Dendritic cell treated with granulocyte-macrophage colony-stimulating factor and Interleukin-4, amounts not matched to agents 40 ng/mL and 50 ng/mL, for 4 days (primary cell): Measurements from ENCODE around the gene MRPS16.
"Not testable (repeated sequence)": the region's sequence is repeated elsewhere in the genome, so short reads cannot be mapped to it uniquely, and the experiment has no call there.

Experiments
- H3K27ac Mint-ChIP-seq: one replicate; pipeline ENCODE4 v1.8.0; 2022; ENCODE audit warnings: mild to moderate bottlenecking, mixed read lengths
- H3K27me3 Mint-ChIP-seq: one replicate; pipeline ENCODE4 v1.8.0; 2022; ENCODE audit warnings: mild to moderate bottlenecking, mixed read lengths
- H3K36me3 Mint-ChIP-seq: one replicate; pipeline ENCODE4 v1.8.0; 2022; ENCODE audit warnings: low read depth, mixed read lengths
- H3K4me1 Mint-ChIP-seq: one replicate; pipeline ENCODE4 v1.8.0; 2022; ENCODE audit warnings: low read depth, mixed read lengths
- H3K4me3 Mint-ChIP-seq: one replicate; pipeline ENCODE4 v1.8.0; 2022; ENCODE audit warnings: mild to moderate bottlenecking, moderate library complexity, mixed read lengths
- H3K9me3 Mint-ChIP-seq: one replicate; pipeline ENCODE4 v1.8.0; 2022; ENCODE audit warnings: mixed read lengths
- intact Hi-C: fragments of 100-400 bp; cut with micrococcal nuclease; formaldehyde crosslinking; loops from one replicate; pipeline ENCODE4 v1.15.0; 2022

Gene MRPS16

GRCh38 chr10:73252445-73253224 lies at the start of gene MRPS16:
Gene MRPS16 (minus strand): TSS chr10:73252644. CDS start chr10:73252482, 162 bp downstream.
- intact Hi-C loops: loop anchor here (1.0 to 5.0 kb wide), 2 partner anchors 105 to 162 kb away; partner anchors contain the start of genes ANXA7 and CFAP70
- Mint-ChIP-seq H3K36me3 (peaks cover 42% of the 10 kb centered on the region), H3K27ac (peak within 1 kb of the TSS; percentile 97), H3K4me1 (peaks cover 25% of the 10 kb centered on the region), H3K27me3 (no peaks in the 10 kb centered on the region), H3K4me3 (peak within 1 kb of the TSS; percentile 95), H3K9me3 (no peaks in the 10 kb centered on the region)

GRCh38 chr10:73296946-73297345 lies 44.5 kb upstream of the MRPS16 start:
- intact Hi-C loops: no loop called here
- peaks cover 20% of the 10 kb centered on the region for H3K4me1 Mint-ChIP-seq
- no peak overlapping the region for H3K27ac Mint-ChIP-seq
- H3K9me3 Mint-ChIP-seq: no peaks in the 10 kb centered on the region
- no peak overlapping the region for H3K4me3 Mint-ChIP-seq
- H3K36me3 Mint-ChIP-seq: no peaks in the 10 kb centered on the region
- peaks cover 12% of the 10 kb centered on the region for H3K27me3 Mint-ChIP-seq

GRCh38 chr10:73293461-73293860 lies 41.0 kb upstream of the MRPS16 start:
- H3K27ac Mint-ChIP-seq: no peak overlapping the region
- H3K4me3 Mint-ChIP-seq: no peak overlapping the region
- peaks cover 37% of the 10 kb centered on the region for H3K4me1 Mint-ChIP-seq
- H3K9me3 Mint-ChIP-seq: no peaks in the 10 kb centered on the region
- peaks cover 12% of the 10 kb centered on the region for H3K27me3 Mint-ChIP-seq
- intact Hi-C loops: no loop called here
- H3K36me3 Mint-ChIP-seq: no peaks in the 10 kb centered on the region

GRCh38 chr10:73289958-73290357 lies 37.5 kb upstream of the MRPS16 start:
- Mint-ChIP-seq H3K36me3 (no peaks in the 10 kb centered on the region), H3K27me3 (peaks cover 6% of the 10 kb centered on the region), H3K9me3 (no peaks in the 10 kb centered on the region), H3K4me3 (no peak overlapping the region), H3K4me1 (peaks cover 54% of the 10 kb centered on the region), H3K27ac (peak overlapping the region; percentile 68)
- intact Hi-C loops: no loop called here

- H3K36me3 Mint-ChIP-seq: no peaks in the 10 kb centered on the region
- H3K9me3 Mint-ChIP-seq: no peaks in the 10 kb centered on the region
- peaks cover 58% of the 10 kb centered on the region for H3K4me1 Mint-ChIP-seq
- H3K4me3 Mint-ChIP-seq: no peak overlapping the region
- peak overlapping the region; percentile 85 for H3K27ac Mint-ChIP-seq
- H3K27me3 Mint-ChIP-seq: no peaks in the 10 kb centered on the region
- intact Hi-C loops: no loop called here
Measured at GRCh38 chr10:73287441-73287840, 35.0 kb upstream of the MRPS16 start.

- Mint-ChIP-seq H3K9me3 (no peaks in the 10 kb centered on the region), H3K27ac (no peak overlapping the region)
Measured at GRCh38 chr10:73281097-73281496, 28.7 kb upstream of the MRPS16 start.

GRCh38 chr10:73264423-73264822 lies 12.0 kb upstream of the MRPS16 start:
- intact Hi-C loops: no loop called here
- peaks cover 3% of the 10 kb centered on the region for H3K9me3 Mint-ChIP-seq
- peaks cover 10% of the 10 kb centered on the region for H3K4me1 Mint-ChIP-seq
- H3K36me3 Mint-ChIP-seq: no peaks in the 10 kb centered on the region
- no peak overlapping the region for H3K27ac Mint-ChIP-seq
- no peak overlapping the region for H3K4me3 Mint-ChIP-seq
- H3K27me3 Mint-ChIP-seq: no peaks in the 10 kb centered on the region

More at GRCh38 chr10:73281097-73281496, 28.7 kb upstream of the MRPS16 start:
- intact Hi-C loops: no loop called here
- Mint-ChIP-seq H3K27me3 (peaks cover 1% of the 10 kb centered on the region), H3K4me1 (peaks cover 27% of the 10 kb centered on the region), H3K36me3 (no peaks in the 10 kb centered on the region), H3K4me3 (no peak overlapping the region)

DNA sequence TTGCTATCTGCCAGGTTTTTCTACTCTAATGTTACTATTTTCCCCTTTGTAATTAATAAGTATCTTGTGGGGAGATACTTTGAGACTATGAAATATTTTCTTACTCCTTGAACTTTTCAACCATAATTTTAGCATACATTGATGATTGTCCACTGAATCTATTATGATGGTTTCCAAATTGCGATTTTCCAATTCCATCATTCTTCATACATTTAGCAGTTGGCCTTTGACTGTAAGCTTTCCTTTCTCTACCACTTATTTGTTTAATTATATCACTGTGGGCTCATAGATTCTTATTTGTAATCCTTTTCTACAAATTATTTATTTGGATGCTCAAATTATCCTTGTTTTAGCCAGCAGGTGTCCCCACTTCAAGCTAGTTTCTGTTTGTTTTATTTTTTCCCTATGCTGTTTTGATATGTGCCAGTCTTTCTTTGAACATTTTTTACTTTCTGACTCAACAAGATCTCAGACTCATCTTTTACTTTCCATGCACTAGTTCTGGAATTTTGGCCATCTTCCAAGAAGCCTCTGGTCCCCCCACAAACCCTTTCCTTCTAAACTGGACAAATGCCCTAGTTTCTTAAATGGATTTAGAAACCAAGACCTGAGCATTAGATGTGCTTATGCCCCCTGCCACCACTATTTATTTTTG lies 11.4 kb upstream of the MRPS16 start:
- Mint-ChIP-seq H3K9me3 (peaks cover 9% of the 10 kb centered on the region), H3K4me3 (no peak overlapping the region), H3K36me3 (no peaks in the 10 kb centered on the region), H3K27me3 (peaks cover 3% of the 10 kb centered on the region), H3K4me1 (peaks cover 10% of the 10 kb centered on the region), H3K27ac (no peak overlapping the region)
- intact Hi-C loops: no loop called here

DNA sequence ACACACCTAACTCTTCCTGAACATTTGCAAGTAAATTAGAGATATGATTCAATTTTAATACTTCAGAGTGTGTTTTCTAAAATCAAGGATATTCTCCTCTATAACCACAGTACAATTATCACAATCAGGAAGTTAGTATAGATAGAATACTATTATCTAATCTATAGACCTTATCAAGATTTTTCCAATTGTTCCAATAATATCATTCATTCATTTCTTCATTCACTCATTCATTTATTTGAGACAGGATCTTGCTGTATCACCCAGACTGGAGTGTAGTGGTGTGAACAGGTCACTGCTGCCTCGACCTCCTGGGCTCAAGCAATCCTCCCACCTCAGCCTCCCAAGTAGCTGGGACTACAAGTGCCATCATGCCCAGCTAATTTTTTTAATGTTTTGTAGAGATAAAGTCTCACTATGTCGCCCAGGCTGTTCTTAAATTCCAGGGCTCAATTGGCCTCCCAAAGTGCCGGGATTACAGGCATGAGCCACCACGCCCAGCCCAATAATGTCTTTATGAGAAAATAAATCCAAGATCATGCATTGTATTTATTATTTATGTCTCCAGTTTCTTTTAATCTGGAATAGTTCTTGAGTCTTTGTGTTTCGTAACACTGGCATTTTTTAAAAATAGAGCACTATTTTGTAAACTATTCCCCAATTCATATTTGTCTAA lies 10.6 kb upstream of the MRPS16 start:
- no peak overlapping the region for H3K27ac Mint-ChIP-seq
- intact Hi-C loops: no loop called here
- H3K9me3 Mint-ChIP-seq: peaks cover 17% of the 10 kb centered on the region
- H3K36me3 Mint-ChIP-seq: no peaks in the 10 kb centered on the region
- H3K4me1 Mint-ChIP-seq: peaks cover 10% of the 10 kb centered on the region
- no peak overlapping the region for H3K4me3 Mint-ChIP-seq
- peaks cover 3% of the 10 kb centered on the region for H3K27me3 Mint-ChIP-seq

GRCh38 chr10:73262105-73262730 lies 9.8 kb upstream of the MRPS16 start:
- intact Hi-C loops: no loop called here
- H3K27me3 Mint-ChIP-seq: peaks cover 3% of the 10 kb centered on the region
- H3K4me1 Mint-ChIP-seq: peaks cover 10% of the 10 kb centered on the region
- H3K27ac Mint-ChIP-seq: no peak overlapping the region
- H3K4me3 Mint-ChIP-seq: no peak overlapping the region
- H3K9me3 Mint-ChIP-seq: peaks cover 17% of the 10 kb centered on the region
- H3K36me3 Mint-ChIP-seq: no peaks in the 10 kb centered on the region

DNA sequence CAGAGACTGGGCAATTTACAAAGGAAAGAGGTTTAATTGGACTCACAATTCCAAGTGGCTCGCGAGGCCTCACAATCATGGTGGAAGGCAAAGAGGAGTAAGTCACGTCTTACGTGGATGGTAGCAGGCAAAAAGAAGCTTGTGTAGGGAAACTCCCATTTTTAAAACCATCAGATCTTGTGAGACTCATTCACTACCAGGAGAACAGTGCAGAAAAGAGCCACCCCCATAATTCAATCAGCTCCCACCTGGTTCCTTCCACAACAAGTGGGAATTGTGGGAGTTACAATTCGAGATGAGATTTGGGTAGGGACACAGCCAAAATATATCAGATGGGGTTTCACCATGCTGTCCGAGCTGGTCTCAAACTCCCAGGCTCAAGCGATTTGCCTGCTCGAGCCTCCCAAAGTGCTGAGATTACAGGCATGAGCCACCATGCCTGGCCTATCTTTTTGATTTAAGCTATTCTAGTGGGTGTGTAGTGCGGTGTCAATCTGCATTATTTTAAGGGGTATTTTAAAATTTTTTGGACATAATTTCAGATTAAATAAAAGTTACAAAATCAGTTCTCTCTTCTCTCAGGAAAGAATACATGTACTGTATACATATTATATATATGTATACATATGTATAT lies 9.0 kb upstream of the MRPS16 start:
- no peak overlapping the region for H3K4me3 Mint-ChIP-seq
- no peak overlapping the region for H3K27ac Mint-ChIP-seq
- H3K4me1 Mint-ChIP-seq: peaks cover 10% of the 10 kb centered on the region
- intact Hi-C loops: no loop called here
- H3K27me3 Mint-ChIP-seq: peaks cover 3% of the 10 kb centered on the region
- no peaks in the 10 kb centered on the region for H3K36me3 Mint-ChIP-seq
- peaks cover 17% of the 10 kb centered on the region for H3K9me3 Mint-ChIP-seq

- H3K4me1 Mint-ChIP-seq, intact Hi-C loops, H3K27ac Mint-ChIP-seq, H3K4me3 Mint-ChIP-seq, H3K27me3 Mint-ChIP-seq, H3K36me3 Mint-ChIP-seq: not testable (repeated sequence)
- H3K9me3 Mint-ChIP-seq: peaks cover 17% of the 10 kb centered on the region
Measured at GRCh38 chr10:73258612-73259011, 6.2 kb upstream of the MRPS16 start.

DNA sequence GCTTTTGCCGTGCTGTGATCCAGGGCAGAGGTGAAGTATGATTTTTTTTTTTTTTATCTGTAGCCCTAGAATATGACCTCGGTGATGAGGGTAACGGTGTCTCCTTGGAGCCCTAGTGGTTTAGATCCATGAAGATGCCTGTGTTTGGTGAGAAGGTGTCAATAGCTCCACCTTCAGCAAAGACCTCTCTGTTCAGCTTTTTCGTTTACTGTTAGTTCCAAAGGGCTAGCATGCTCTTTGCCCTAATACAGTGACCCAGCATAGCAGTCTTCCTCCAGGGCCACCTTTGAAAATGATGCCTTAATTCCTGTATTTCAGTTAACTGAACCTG lies 746 bp upstream of the MRPS16 start:
- Mint-ChIP-seq H3K27ac (peak overlapping the region; percentile 97), H3K4me3 (peak overlapping the region; percentile 95), H3K4me1 (peaks cover 20% of the 10 kb centered on the region), H3K27me3 (no peaks in the 10 kb centered on the region), H3K9me3 (peaks cover 1% of the 10 kb centered on the region), H3K36me3 (peaks cover 42% of the 10 kb centered on the region)
- intact Hi-C loops: loop anchor here (5.0 kb wide), 1 partner anchor 104 kb away; the partner anchor contains the start of gene CFAP70
